TTC549 (cell line): ENCODE measurements around the gene TRAF3.

Experiments
- FAIRE-seq: peaks from 2 replicates; lab custom pipeline; 2012; peaks lifted over from hg19 to GRCh38; lab: Jason Lieb, UNC

The TRAF3 gene

GRCh38 chr14:102940729-102941362 lies 163.6 kb downstream of the TRAF3 start:
- no peak for FAIRE-seq

- FAIRE-seq: no peak
These were observed 164.3 kb downstream of the TRAF3 start for GRCh38 chr14:102941419-102942011.

GRCh38 chr14:102942069-102942468 lies 164.8 kb downstream of the TRAF3 start:
- FAIRE-seq: no peak

- FAIRE-seq: no peak
These were observed 166.2 kb downstream of the TRAF3 start for GRCh38 chr14:102943454-102943853.

- FAIRE-seq: no peak
These were observed 166.7 kb downstream of the TRAF3 start for GRCh38 chr14:102943979-102944378.

- FAIRE-seq: no peak
These were observed 167.4 kb downstream of the TRAF3 start for GRCh38 chr14:102944448-102945330.

- FAIRE-seq: no peak
These were observed 168.3 kb downstream of the TRAF3 start for GRCh38 chr14:102945346-102946130.

- no peak for FAIRE-seq
These were observed 170.3 kb downstream of the TRAF3 start for GRCh38 chr14:102947321-102948103.

GRCh38 chr14:102948698-102949061 lies 171.4 kb downstream of the TRAF3 start:
- FAIRE-seq: no peak

- no peak for FAIRE-seq
These were observed 172.0 kb downstream of the TRAF3 start for GRCh38 chr14:102949062-102949800.

- FAIRE-seq: no peak
These were observed 172.7 kb downstream of the TRAF3 start for GRCh38 chr14:102949801-102950451.

- no peak for FAIRE-seq
These were observed 173.8 kb downstream of the TRAF3 start for GRCh38 chr14:102951034-102951433.

GRCh38 chr14:102951799-102952198 lies 174.6 kb downstream of the TRAF3 start:
- no peak for FAIRE-seq

- FAIRE-seq: no peak
These were observed 175.0 kb downstream of the TRAF3 start for GRCh38 chr14:102952276-102952675.

GRCh38 chr14:102953100-102953499 lies 175.9 kb downstream of the TRAF3 start:
- no peak for FAIRE-seq

- FAIRE-seq: no peak
These were observed 177.0 kb downstream of the TRAF3 start for GRCh38 chr14:102954081-102954789.

- FAIRE-seq: no peak
These were observed 178.6 kb downstream of the TRAF3 start for GRCh38 chr14:102955636-102956408.

- FAIRE-seq: no peak
These were observed 180.0 kb downstream of the TRAF3 start for GRCh38 chr14:102957222-102957621.

GRCh38 chr14:102958461-102958860 lies 181.2 kb downstream of the TRAF3 start:
- FAIRE-seq: no peak
